ENCODE data around the gene USP9Y. TPM values are rescaled to one million over a fixed set of nuclear protein-coding genes. Genes with fewer than 3 reads are reported as not detected.
A peak's percentile ranks its signal among the peaks of the same experiment; 100 is the strongest.

USP9Y gene
- total and polyA plus RNA-seq, 4 donors: 0.09 to 8.5 TPM; not detected in 2

DNA sequence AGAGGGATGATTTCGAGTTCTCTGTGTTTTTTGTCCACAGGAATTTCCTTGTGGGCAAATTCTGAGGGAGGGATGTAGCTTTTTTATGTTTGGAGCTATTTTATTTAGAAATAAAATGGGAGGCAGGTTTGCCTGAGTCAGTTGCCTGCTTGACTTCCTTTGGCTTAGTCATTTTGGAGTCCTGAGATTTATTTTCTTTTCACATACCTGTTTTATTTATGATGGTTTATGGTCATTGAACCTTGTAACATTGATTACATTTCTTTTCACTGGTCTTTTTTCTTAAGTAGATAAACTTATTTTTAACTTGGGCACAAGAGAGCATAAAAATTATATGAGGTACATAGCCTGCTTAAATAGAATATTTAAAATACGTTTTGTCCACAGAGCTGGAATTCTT is 12.7 kb upstream of the USP9Y start:
- H3K27ac ChIP-seq (ENCODE audit: low read depth in 1 of 2, low read length in 1 of 2): no peak overlapping the region
- no peak for ATAC-seq (ENCODE audit: insufficient read depth, low FRiP score)
- no peak for DNase-seq
- no peak overlapping the region for H3K9ac ChIP-seq (ENCODE audit: insufficient read depth in 1 of 2, low read length in 2 of 2)
- H3K36me3 ChIP-seq (ENCODE audit: control insufficient read depth in 4 of 4, insufficient read depth in 4 of 4, low read length in 4 of 4): no peaks in the 10 kb centered on the region
- no peak overlapping the region for H3K4me3 ChIP-seq
- 93% methylated on average over 2 of the region's 2 CpGs; no CpG with 5 or more reads in 1 of the 2 donors for WGBS, 2 donors
- no peaks in the 10 kb centered on the region for H3K4me1 ChIP-seq (ENCODE audit: control insufficient read depth in 5 of 5, insufficient read depth in 5 of 5, low read length in 5 of 5)
- H3K9me3 ChIP-seq (ENCODE audit: control insufficient read depth in 4 of 4, insufficient read depth in 3 of 4, low read length in 3 of 4): no peaks in the 10 kb centered on the region
- H3K27me3 ChIP-seq (ENCODE audit: control insufficient read depth in 3 of 3, insufficient read depth in 3 of 3, low read length in 2 of 3): no peaks in the 10 kb centered on the region
- TF ChIP-seq, protein P1, sequence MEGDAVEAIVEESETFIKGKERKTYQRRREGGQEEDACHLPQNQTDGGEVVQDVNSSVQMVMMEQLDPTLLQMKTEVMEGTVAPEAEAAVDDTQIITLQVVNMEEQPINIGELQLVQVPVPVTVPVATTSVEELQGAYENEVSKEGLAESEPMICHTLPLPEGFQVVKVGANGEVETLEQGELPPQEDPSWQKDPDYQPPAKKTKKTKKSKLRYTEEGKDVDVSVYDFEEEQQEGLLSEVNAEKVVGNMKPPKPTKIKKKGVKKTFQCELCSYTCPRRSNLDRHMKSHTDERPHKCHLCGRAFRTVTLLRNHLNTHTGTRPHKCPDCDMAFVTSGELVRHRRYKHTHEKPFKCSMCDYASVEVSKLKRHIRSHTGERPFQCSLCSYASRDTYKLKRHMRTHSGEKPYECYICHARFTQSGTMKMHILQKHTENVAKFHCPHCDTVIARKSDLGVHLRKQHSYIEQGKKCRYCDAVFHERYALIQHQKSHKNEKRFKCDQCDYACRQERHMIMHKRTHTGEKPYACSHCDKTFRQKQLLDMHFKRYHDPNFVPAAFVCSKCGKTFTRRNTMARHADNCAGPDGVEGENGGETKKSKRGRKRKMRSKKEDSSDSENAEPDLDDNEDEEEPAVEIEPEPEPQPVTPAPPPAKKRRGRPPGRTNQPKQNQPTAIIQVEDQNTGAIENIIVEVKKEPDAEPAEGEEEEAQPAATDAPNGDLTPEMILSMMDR (IDR thresholded peaks at IDR 0.05; ENCODE audit: control extremely low read depth, extremely low read depth): no peak

DNA sequence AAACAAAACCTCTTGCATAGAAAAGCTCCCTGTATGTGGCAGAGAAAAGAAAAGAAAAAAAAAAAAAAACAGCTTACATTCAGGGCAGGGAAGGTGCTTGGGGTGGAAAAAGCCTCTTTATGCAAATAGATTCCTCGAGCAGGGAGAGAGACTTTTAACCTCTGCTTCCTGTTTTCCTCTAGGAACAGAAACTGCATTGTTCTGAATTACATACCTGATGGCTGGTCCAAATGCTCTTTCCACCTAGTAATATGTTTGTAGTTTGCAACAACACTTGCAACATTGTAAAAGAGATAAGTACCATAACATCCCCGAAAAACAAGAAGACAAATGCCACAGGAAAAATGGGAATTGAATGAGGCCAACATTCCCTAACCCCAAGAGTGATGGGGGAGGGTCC is 944 bp upstream of the USP9Y start:
- TF ChIP-seq, protein P1 (IDR thresholded peaks at IDR 0.05; ENCODE audit: control extremely low read depth, extremely low read depth): no peak
- no peak overlapping the region for H3K4me3 ChIP-seq
- no peak for ATAC-seq (ENCODE audit: insufficient read depth, low FRiP score)
- no peaks in the 10 kb centered on the region for H3K4me1 ChIP-seq (ENCODE audit: control insufficient read depth in 5 of 5, insufficient read depth in 5 of 5, low read length in 5 of 5)
- no peak overlapping the region for H3K27ac ChIP-seq (ENCODE audit: low read depth in 1 of 2, low read length in 1 of 2)
- H3K27me3 ChIP-seq (ENCODE audit: control insufficient read depth in 3 of 3, insufficient read depth in 3 of 3, low read length in 2 of 3): no peaks in the 10 kb centered on the region
- no peak overlapping the region for H3K9ac ChIP-seq (ENCODE audit: insufficient read depth in 1 of 2, low read length in 2 of 2)
- 92% methylated on average over 2 of the region's 2 CpGs; no CpG with 5 or more reads in 1 of the 2 donors for WGBS, 2 donors
- no peaks in the 10 kb centered on the region for H3K9me3 ChIP-seq (ENCODE audit: control insufficient read depth in 4 of 4, insufficient read depth in 3 of 4, low read length in 3 of 4)
- no peak for DNase-seq
- peaks cover 0 to 7% (median 0%) of the 10 kb centered on the region in 4 donors for H3K36me3 ChIP-seq (ENCODE audit: control insufficient read depth in 4 of 4, insufficient read depth in 4 of 4, low read length in 4 of 4)

DNA sequence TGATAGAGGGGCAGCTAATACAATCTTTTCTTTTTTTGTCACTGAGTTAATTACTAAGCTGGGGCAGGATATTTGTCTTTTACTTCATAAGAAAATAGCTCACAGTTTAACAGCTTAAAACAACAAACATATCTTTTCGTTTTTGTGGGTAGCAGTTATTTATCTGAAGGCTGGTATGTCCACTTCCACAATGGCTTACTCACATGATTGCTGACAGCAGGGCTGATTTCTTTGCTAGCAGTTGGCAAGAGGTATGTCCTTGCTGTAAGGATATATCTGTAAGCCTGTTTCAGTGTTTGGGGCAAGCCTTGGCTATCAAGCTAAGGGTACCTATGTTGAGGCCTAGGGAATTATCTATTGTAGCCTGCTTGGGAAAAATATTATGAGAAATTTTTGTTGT is 1.1 kb downstream of the USP9Y start:
- DNase-seq (no peak), ATAC-seq (ENCODE audit: insufficient read depth, low FRiP score) (no peak)
- Histone ChIP-seq H3K36me3 (ENCODE audit: control insufficient read depth in 4 of 4, insufficient read depth in 4 of 4, low read length in 4 of 4) (peaks cover 0 to 7% (median 0%) of the 10 kb centered on the region in 4 donors), H3K9ac (ENCODE audit: insufficient read depth in 1 of 2, low read length in 2 of 2) (no peak overlapping the region), H3K9me3 (ENCODE audit: control insufficient read depth in 4 of 4, insufficient read depth in 3 of 4, low read length in 3 of 4) (no peaks in the 10 kb centered on the region), H3K27ac (ENCODE audit: low read depth in 1 of 2, low read length in 1 of 2) (no peak overlapping the region), H3K4me3 (no peak overlapping the region), H3K4me1 (ENCODE audit: control insufficient read depth in 5 of 5, insufficient read depth in 5 of 5, low read length in 5 of 5) (no peaks in the 10 kb centered on the region), H3K27me3 (ENCODE audit: control insufficient read depth in 3 of 3, insufficient read depth in 3 of 3, low read length in 2 of 3) (no peaks in the 10 kb centered on the region)
- TF ChIP-seq, protein P1 (IDR thresholded peaks at IDR 0.05; ENCODE audit: control extremely low read depth, extremely low read depth): no peak
- 76% methylated on average over 1 of the region's 1 CpG; no CpG with 5 or more reads in 1 of the 2 donors for WGBS, 2 donors

DNA sequence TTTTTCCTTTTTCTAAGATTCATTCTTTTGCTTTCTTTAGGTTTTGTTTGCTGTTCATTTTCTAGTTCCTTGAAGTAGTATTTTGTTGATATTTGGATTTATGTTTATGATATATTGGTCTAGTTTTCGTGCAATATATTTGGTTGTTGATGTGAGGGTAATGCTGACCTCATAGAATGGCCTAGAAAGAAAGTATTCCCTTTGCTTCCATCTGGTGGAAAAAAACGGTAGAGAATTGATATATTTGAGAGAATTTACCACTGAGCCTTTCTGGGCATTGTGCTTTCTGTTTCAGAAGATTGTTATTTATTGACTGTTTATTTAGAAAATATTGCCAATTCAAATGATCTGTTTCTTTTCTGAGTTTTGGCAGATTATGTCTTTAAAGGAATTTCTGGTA is 9.4 kb downstream of the USP9Y start:
- H3K9ac ChIP-seq (ENCODE audit: insufficient read depth in 1 of 2, low read length in 2 of 2): no peak overlapping the region
- H3K36me3 ChIP-seq (ENCODE audit: control insufficient read depth in 4 of 4, insufficient read depth in 4 of 4, low read length in 4 of 4): no peaks in the 10 kb centered on the region
- H3K27me3 ChIP-seq (ENCODE audit: control insufficient read depth in 3 of 3, insufficient read depth in 3 of 3, low read length in 2 of 3): no peaks in the 10 kb centered on the region
- 52% methylated on average over 2 of the region's 2 CpGs; no CpG with 5 or more reads in 1 of the 2 donors for WGBS, 2 donors
- no peaks in the 10 kb centered on the region for H3K9me3 ChIP-seq (ENCODE audit: control insufficient read depth in 4 of 4, insufficient read depth in 3 of 4, low read length in 3 of 4)
- TF ChIP-seq, protein P1 (IDR thresholded peaks at IDR 0.05; ENCODE audit: control extremely low read depth, extremely low read depth): no peak
- no peak for ATAC-seq (ENCODE audit: insufficient read depth, low FRiP score)
- H3K27ac ChIP-seq (ENCODE audit: low read depth in 1 of 2, low read length in 1 of 2): no peak overlapping the region
- DNase-seq: peak in 1 of 3 donors; percentile 4
- H3K4me1 ChIP-seq (ENCODE audit: control insufficient read depth in 5 of 5, insufficient read depth in 5 of 5, low read length in 5 of 5): no peaks in the 10 kb centered on the region
- no peak overlapping the region for H3K4me3 ChIP-seq

Measured in lung (tissue), 12 donors.